Chondrocyte (in vitro differentiated cells): Measurements from ENCODE around the gene PTTG1IP2. TPM values are rescaled to one million over a fixed set of nuclear protein-coding genes. Genes with fewer than 3 reads are reported as not detected.

Experiments
- DNase-seq: peaks from one replicate; pipeline ENCODE4 v3.0.0; 2021; ENCODE audit warnings: mixed read lengths, low spot score
- H3K27ac Mint-ChIP-seq: one replicate; pipeline ENCODE4 v1.8.0; 2021; ENCODE audit warnings: mild to moderate bottlenecking, moderate library complexity, mixed read lengths; ENCODE audit not compliant: unreplicated experiment
- H3K27me3 Mint-ChIP-seq: 2 replicates; pipeline ENCODE4 v1.8.0; 2021; ENCODE audit warnings: low read depth, mixed read lengths
- H3K36me3 Mint-ChIP-seq: 2 replicates; pipeline ENCODE4 v1.8.0; 2021; ENCODE audit warnings: low read depth, mixed read lengths
- H3K4me1 Mint-ChIP-seq: 2 replicates; pipeline ENCODE4 v1.8.0; 2021; ENCODE audit warnings: low read depth, mild to moderate bottlenecking, mixed read lengths
- H3K4me3 Mint-ChIP-seq: one replicate; pipeline ENCODE4 v1.8.0; 2021; ENCODE audit warnings: mild to moderate bottlenecking, moderate library complexity, mixed read lengths; ENCODE audit not compliant: unreplicated experiment
- H3K9me3 Mint-ChIP-seq: 2 replicates; pipeline ENCODE4 v1.8.0; 2021; ENCODE audit warnings: low read depth, mixed read lengths
- CTCF ChIP-seq: fragments of 200-600 bp; sonication (generic); IDR thresholded peaks from 2 replicates; pipeline ENCODE4 v1.5.0; 2021; ENCODE audit warnings: antibody characterized with exemption, mild to moderate bottlenecking, moderate library complexity
- total RNA-seq: library from RNA; stranded (reverse); gene quantifications from 3 replicates; pipeline ENCODE4 v1.2.1, GENCODE V29; 2021

Gene PTTG1IP2
- total RNA-seq, 1 donor from 2014 or later, result not detected

GRCh38 chr7:90495241-90495640, 25.8 kb downstream of the PTTG1IP2 start:
- Mint-ChIP-seq H3K4me3 (no peak overlapping the region), H3K27ac (no peak overlapping the region), H3K36me3 (no peaks in the 10 kb centered on the region), H3K9me3 (no peaks in the 10 kb centered on the region), H3K27me3 (no peaks in the 10 kb centered on the region), H3K4me1 (no peaks in the 10 kb centered on the region)
- DNase-seq, result no peak
- TF ChIP-seq CTCF, result no peak

- no peaks in the 10 kb centered on the region for H3K36me3 Mint-ChIP-seq
- H3K4me1 Mint-ChIP-seq, result no peaks in the 10 kb centered on the region
- no peak for TF ChIP-seq CTCF
- no peak overlapping the region for H3K4me3 Mint-ChIP-seq
- H3K27ac Mint-ChIP-seq, result no peak overlapping the region
- no peaks in the 10 kb centered on the region for H3K27me3 Mint-ChIP-seq
- H3K9me3 Mint-ChIP-seq, result no peaks in the 10 kb centered on the region
- DNase-seq, result no peak
These were observed 33.1 kb downstream of the PTTG1IP2 start for GRCh38 chr7:90502539-90502938.

GRCh38 chr7:90503367-90503766, 33.9 kb downstream of the PTTG1IP2 start:
- Mint-ChIP-seq H3K4me1 (no peaks in the 10 kb centered on the region), H3K36me3 (no peaks in the 10 kb centered on the region), H3K4me3 (no peak overlapping the region)

GRCh38 chr7:90507692-90508091, 38.3 kb downstream of the PTTG1IP2 start:
- Mint-ChIP-seq H3K4me1 (peaks cover 7% of the 10 kb centered on the region), H3K9me3 (no peaks in the 10 kb centered on the region), H3K36me3 (no peaks in the 10 kb centered on the region), H3K4me3 (no peak overlapping the region), H3K27me3 (no peaks in the 10 kb centered on the region), H3K27ac (no peak overlapping the region)
- DNase-seq, result no peak
- no peak for TF ChIP-seq CTCF

More at GRCh38 chr7:90503367-90503766, 33.9 kb downstream of the PTTG1IP2 start:
- Mint-ChIP-seq H3K27ac (no peak overlapping the region), H3K27me3 (no peaks in the 10 kb centered on the region), H3K9me3 (no peaks in the 10 kb centered on the region)
- DNase-seq, result no peak
- TF ChIP-seq CTCF, result no peak

- no peak for DNase-seq
- no peaks in the 10 kb centered on the region for H3K27me3 Mint-ChIP-seq
- H3K36me3 Mint-ChIP-seq, result no peaks in the 10 kb centered on the region
- H3K4me1 Mint-ChIP-seq, result peaks cover 10% of the 10 kb centered on the region
- H3K4me3 Mint-ChIP-seq, result no peak overlapping the region
- TF ChIP-seq CTCF, result no peak
- H3K27ac Mint-ChIP-seq, result no peak overlapping the region
- H3K9me3 Mint-ChIP-seq, result no peaks in the 10 kb centered on the region
These were observed 42.3 kb downstream of the PTTG1IP2 start for GRCh38 chr7:90511776-90512175.
